Thoracic aorta (tissue), 2 donors: ENCODE data around the gene PLSCR5. TPM values are rescaled to one million over a fixed set of nuclear protein-coding genes. Genes with fewer than 3 reads are reported as not detected.
A peak's percentile ranks its signal among the peaks of the same experiment; 100 is the strongest.

ENCODE experiments used
- ATAC-seq: fragments of 150-250 bp; one replicate; pipeline ENCODE4 v1.8.0; 2017; ENCODE audit warnings: low read depth; ENCODE audit not compliant: insufficient number of reproducible peaks, low FRiP score
- DNase-seq: peaks from one replicate; pipeline ENCODE4 v3.0.0-alpha.2; 2020; ENCODE audit warnings: low spot score
- H3K27ac ChIP-seq, 2 donors: fragments of 200-600 bp; sonication (generic); 1 replicate in 1 of 2; 2 replicates in 1 of 2; pipeline ENCODE4 v1.5.1; 2016; ENCODE audit warnings: mild to moderate bottlenecking in 2 of 2, moderate library complexity in 2 of 2
- H3K27me3 ChIP-seq: fragments of 200-600 bp; sonication (generic); replicated peaks from 2 replicates; pipeline ENCODE4 v1.6.0; 2016; ENCODE audit warnings: mild to moderate bottlenecking; ENCODE audit not compliant: insufficient read depth
- H3K36me3 ChIP-seq: fragments of 200-600 bp; sonication (generic); one replicate; pipeline ENCODE4 v1.5.1; 2016
- H3K4me1 ChIP-seq, 2 donors: fragments of 200-600 bp; sonication (generic); 1 replicate in 1 of 2; 2 replicates in 1 of 2; pipeline versions ENCODE4 v1.5.1 to v1.6.0; 2016; ENCODE audit warnings: low read depth in 2 of 2, mild to moderate bottlenecking in 1 of 2; ENCODE audit not compliant: control insufficient read depth in 1 of 2
- H3K4me3 ChIP-seq: fragments of 200-600 bp; sonication (generic); 2 replicates; pipeline ENCODE4 v1.5.1; 2016; ENCODE audit warnings: mild to moderate bottlenecking
- H3K9me3 ChIP-seq: fragments of 200-600 bp; sonication (generic); 2 replicates; pipeline ENCODE4 v1.5.1; 2016
- total RNA-seq, 2 donors: library from RNA; depleted of rRNA; stranded (reverse); fragments of >200 nt; gene quantifications; one replicate each; pipeline versions ENCODE4 v1.1.0 to v1.2.3, GENCODE V29; 2016
- TF ChIP-seq, protein P1 (sequence below): fragments of 200-600 bp; sonication (generic); IDR thresholded peaks from one replicate; pipeline ENCODE4 v1.5.1; 2019; ENCODE audit warnings: antibody characterized with exemption

PLSCR5 gene
- total RNA-seq, 2 donors from 2014 or later: not detected

DNA sequence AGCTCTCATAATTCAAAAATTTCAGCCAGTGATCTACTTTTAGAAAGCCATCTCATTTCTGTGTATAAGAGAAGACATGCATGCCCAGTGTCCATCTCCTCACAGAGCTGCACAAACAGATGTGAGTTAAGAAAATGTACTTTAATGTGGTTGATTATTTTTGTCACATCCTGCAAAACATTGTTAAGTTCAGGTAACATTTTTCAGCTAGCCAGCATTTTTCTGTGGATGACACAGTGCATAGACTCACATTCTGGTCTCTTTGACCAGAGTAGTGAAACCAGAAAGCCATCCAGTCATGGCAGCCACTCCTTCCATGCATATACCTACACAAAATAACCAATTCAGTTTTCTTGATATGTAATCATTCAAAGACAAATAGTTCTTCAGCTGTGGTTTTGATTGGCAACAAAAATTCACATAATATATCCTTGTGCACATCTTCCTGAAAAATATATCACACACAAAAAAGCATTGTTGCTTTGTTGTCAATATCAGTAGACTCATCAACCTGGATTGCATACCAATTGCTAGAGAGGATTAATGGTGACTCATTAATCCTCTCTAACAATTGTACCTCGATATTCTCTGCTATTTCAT is 58.7 kb downstream of the PLSCR5 start:
- Histone ChIP-seq H3K4me3 (no peak overlapping the region), H3K27ac (no peak overlapping the region), H3K9me3 (no peaks in the 10 kb centered on the region), H3K36me3 (no peaks in the 10 kb centered on the region), H3K4me1 (peaks cover 16 to 31% of the 10 kb centered on the region in 2 donors), H3K27me3 (no peaks in the 10 kb centered on the region)
- TF ChIP-seq, protein P1, sequence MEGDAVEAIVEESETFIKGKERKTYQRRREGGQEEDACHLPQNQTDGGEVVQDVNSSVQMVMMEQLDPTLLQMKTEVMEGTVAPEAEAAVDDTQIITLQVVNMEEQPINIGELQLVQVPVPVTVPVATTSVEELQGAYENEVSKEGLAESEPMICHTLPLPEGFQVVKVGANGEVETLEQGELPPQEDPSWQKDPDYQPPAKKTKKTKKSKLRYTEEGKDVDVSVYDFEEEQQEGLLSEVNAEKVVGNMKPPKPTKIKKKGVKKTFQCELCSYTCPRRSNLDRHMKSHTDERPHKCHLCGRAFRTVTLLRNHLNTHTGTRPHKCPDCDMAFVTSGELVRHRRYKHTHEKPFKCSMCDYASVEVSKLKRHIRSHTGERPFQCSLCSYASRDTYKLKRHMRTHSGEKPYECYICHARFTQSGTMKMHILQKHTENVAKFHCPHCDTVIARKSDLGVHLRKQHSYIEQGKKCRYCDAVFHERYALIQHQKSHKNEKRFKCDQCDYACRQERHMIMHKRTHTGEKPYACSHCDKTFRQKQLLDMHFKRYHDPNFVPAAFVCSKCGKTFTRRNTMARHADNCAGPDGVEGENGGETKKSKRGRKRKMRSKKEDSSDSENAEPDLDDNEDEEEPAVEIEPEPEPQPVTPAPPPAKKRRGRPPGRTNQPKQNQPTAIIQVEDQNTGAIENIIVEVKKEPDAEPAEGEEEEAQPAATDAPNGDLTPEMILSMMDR: no peak
- ATAC-seq (no peak), DNase-seq (no peak)

DNA sequence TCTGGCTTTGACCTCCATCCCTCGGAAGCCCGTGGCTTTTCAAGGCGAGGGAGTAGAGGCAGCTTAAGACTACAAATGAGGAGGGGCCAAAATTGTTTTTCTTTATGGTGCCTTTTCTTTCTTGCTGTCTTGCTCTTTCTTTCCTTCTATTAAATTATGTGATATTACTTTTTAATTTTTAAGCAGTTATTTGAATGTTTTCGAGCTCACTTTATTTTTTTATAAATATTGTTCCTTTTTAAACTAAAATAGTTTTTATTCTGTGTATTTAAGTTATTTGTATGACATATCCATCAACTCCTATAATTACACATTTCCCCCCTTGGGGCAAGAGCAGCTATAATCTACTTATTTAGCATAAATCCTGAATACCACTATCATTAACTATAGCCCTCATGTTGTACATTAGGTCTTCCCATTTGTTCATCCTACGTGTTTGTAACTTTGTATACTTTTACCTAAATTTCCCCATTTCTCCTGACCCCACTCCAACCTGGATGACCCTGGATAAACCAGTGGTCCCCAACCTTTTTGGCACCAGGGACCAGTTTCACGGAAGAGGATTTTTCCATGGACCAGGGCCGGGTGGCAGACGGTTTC is 60.1 kb downstream of the PLSCR5 start:
- ATAC-seq: no peak
- H3K27me3 ChIP-seq: no peaks in the 10 kb centered on the region
- no peak for DNase-seq
- peak overlapping the region; percentile 98 for H3K4me3 ChIP-seq
- H3K9me3 ChIP-seq: no peaks in the 10 kb centered on the region
- H3K4me1 ChIP-seq: peaks cover 27 to 31% of the 10 kb centered on the region in 2 donors
- H3K27ac ChIP-seq: peak overlapping the region; percentile 98 to 99
- H3K36me3 ChIP-seq: no peaks in the 10 kb centered on the region
- TF ChIP-seq, protein P1: no peak

DNA sequence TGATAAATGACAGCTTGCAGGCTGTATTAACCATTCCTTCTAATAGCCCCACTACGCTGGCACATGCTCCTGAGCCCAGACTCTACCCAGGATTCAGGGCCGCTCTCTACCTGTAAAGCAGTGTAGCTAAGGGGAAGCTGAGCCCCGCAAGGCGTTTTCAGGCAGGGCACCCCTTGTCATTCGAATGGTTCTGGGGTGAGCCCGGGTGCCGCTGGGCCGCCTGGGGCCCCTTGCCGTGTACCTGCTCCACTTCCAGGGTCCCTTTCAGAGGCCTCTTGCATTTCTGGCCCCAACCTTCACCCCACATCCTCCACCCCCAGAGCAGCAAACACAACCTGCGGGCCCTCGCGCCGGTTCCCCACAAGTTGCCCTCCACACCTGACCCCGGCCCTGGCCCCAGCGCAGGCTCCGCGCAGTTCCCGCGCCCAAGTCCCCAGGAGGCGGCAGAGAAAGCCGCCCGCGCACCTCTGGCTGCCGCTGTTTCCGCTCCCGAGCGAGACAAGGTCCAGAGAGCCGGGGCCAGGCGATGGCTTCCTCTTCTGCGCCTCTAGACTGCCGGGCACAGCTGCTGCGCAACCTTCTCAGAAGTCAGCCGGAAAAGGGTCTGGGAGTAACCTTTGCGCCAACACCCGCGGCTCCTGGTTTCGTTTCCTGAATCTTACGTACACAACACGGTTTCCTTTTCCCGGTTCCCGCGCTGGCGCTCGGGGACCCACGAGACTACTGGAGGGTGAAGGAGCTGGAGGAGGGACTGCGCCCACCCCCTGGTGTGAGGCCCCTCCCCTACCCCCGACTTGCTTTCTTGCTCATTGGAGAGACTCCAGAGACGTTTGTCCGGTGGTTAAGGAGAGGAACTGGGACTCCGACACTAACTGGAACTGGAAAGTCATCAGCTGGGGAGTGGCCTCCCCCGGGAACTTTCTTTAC is 60.9 kb downstream of the PLSCR5 start, which contains the start of gene PLSCR1:
Gene PLSCR1, minus strand, starts transcription at position 606 of the 927 bp plus-strand sequence. CDS start 8,055 bp downstream, outside the sequence.
- TF ChIP-seq, protein P1: no peak
- Histone ChIP-seq H3K27me3 (no peaks in the 10 kb centered on the region), H3K36me3 (no peaks in the 10 kb centered on the region), H3K9me3 (no peaks in the 10 kb centered on the region), H3K4me3 (peak within 1 kb of the TSS; percentile 98), H3K27ac (peak within 1 kb of the TSS; percentile 98 to 99), H3K4me1 (peaks cover 31 to 35% of the 10 kb centered on the region in 2 donors)
- peak; percentile 91 for ATAC-seq
- DNase-seq: peak; percentile 91

DNA sequence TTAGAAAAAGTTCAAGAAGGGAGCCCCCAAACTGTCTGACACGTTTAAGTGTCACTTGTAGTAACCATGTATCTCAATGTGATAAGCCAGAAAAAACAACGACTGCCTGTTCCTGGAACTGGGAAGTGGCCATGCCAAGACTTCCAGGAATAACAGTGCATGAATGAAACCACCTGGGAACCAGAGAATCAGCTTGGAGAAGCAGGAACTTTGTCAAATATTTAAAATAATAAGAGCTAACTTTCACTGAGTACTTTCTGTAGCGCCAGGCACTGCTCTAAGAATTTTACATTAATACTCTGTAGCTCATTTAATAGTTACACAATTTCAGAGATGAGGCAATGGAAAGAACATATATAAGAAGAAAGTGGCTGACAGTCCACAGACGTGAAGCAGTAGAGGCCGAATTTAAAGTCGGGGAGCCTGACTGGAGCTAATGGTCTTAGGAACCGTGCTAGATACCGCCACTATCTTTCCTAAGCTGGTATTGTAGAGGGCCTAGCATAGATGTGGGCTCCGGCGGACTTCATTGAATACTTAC is 61.6 kb downstream of the PLSCR5 start:
- DNase-seq: no peak
- peak overlapping the region; percentile 98 to 99 for H3K27ac ChIP-seq
- H3K36me3 ChIP-seq: no peaks in the 10 kb centered on the region
- ATAC-seq: peak; percentile 22
- no peaks in the 10 kb centered on the region for H3K9me3 ChIP-seq
- H3K4me3 ChIP-seq: peak overlapping the region; percentile 98
- TF ChIP-seq, protein P1: no peak
- peaks cover 31 to 35% of the 10 kb centered on the region in 2 donors for H3K4me1 ChIP-seq
- H3K27me3 ChIP-seq: no peaks in the 10 kb centered on the region
